ENCODE data around the gene NSFL1C.

The NSFL1C gene

GRCh38 chr20:1479831-1480595, 13.4 kb upstream of the NSFL1C start:
- DNase-seq = no peak

GRCh38 chr20:1478566-1478965, 11.9 kb upstream of the NSFL1C start:
- no peak for DNase-seq

- DNase-seq = no peak
These were observed 11.3 kb upstream of the NSFL1C start for GRCh38 chr20:1477896-1478490.

- no peak for DNase-seq
These were observed 8.4 kb upstream of the NSFL1C start for GRCh38 chr20:1474817-1475603.

- no peak for DNase-seq
These were observed 7.7 kb upstream of the NSFL1C start for GRCh38 chr20:1474325-1474724.

- DNase-seq = no peak
These were observed 6.9 kb upstream of the NSFL1C start for GRCh38 chr20:1473246-1474220.

GRCh38 chr20:1472556-1473245, 6.1 kb upstream of the NSFL1C start:
- DNase-seq = no peak

- DNase-seq = no peak
These were observed 4.6 kb upstream of the NSFL1C start for GRCh38 chr20:1471242-1471641.

GRCh38 chr20:1469925-1470571, 3.4 kb upstream of the NSFL1C start:
- DNase-seq = peak; percentile 53

- DNase-seq = no peak
These were observed 2.8 kb upstream of the NSFL1C start for GRCh38 chr20:1469306-1469905.

GRCh38 chr20:1468117-1468624, 1.5 kb upstream of the NSFL1C start:
- no peak for DNase-seq

- no peak for DNase-seq
These were observed 887 bp upstream of the NSFL1C start for GRCh38 chr20:1467355-1468116.

GRCh38 chr20:1467082-1467354, 369 bp upstream of the NSFL1C start:
- DNase-seq = no peak

GRCh38 chr20:1465470-1466210, 1.0 kb downstream of the NSFL1C start:
- no peak for DNase-seq

- no peak for DNase-seq
These were observed 2.6 kb downstream of the NSFL1C start for GRCh38 chr20:1463971-1464570.

GRCh38 chr20:1462834-1463233, 3.8 kb downstream of the NSFL1C start:
- no peak for DNase-seq

- no peak for DNase-seq
These were observed 4.6 kb downstream of the NSFL1C start for GRCh38 chr20:1462001-1462400.

GRCh38 chr20:1460275-1460674, 6.4 kb downstream of the NSFL1C start:
- DNase-seq = no peak

GRCh38 chr20:1457992-1458391, 8.7 kb downstream of the NSFL1C start:
- no peak for DNase-seq
